GM19099 (cell line): ENCODE measurements around the gene NMNAT2.

ENCODE experiments used
- POLR2A ChIP-seq: IDR thresholded peaks from 3 replicates; pipeline ENCODE4 v1.6.1; 2011; ENCODE audit warnings: low read depth; ENCODE audit not compliant: insufficient read length; ENCODE audit errors: extremely low read depth

NMNAT2 gene

GRCh38 chr1:183315991-183316758 lies 102.0 kb downstream of the NMNAT2 start:
- TF ChIP-seq POLR2A: no peak

- TF ChIP-seq POLR2A: no peak
These were observed 105.1 kb downstream of the NMNAT2 start for GRCh38 chr1:183313063-183313462.

GRCh38 chr1:183310753-183311479 lies 107.3 kb downstream of the NMNAT2 start:
- TF ChIP-seq POLR2A: no peak

DNA sequence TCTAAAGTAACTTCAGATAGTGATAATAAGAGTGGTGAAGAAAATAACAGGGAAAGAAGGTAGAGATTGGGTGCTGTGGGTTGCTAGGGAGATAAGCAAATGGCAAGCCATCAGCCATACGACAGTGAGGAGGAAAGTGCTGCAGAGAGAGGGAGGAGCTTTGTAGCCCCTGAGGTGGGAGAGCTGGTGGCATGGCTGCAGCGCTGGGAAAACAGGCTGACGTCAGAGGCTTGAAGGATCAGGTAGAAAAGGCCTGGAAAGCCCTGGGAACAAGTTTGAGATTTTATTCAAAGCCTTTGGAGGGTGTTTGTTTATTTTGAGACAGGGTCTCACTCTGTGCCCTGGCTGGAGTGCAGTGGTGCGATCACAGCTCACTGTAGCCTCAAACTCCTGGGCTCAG lies 109.5 kb downstream of the NMNAT2 start:
- no peak for TF ChIP-seq POLR2A

DNA sequence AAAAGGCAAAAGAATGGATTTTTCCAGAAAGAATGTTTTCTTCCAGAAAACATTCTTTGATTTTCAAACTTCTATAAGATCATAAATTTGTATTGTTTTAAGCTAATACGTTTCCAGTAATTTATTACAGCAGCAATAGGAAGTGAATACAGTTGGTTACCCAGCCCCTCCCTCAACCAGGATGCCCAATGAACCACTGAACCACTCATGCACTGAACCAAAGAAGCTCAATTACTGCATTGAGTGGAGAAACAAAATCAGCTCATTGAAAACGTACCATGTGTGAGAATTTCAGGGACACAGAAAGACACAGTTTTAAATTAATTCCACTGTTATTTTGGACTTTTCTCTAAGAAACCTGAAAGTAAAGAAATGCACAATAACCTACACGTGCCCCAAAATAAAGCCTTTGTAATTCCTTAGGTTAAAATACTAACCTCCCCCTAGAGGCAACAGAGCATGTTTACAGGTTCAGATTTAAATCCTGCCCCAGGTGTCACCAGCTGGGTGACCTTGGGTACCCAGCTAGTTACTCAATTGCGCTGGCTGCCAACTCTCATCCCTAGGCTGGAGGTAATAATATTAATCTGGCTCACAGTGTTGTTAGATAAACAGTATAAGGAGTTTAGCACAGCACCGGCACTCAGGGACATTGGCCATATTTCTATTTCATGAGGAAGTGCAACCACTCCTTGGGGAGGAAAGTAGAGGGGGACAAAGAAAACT lies 111.7 kb downstream of the NMNAT2 start:
- no peak for TF ChIP-seq POLR2A

GRCh38 chr1:183304440-183305107 lies 113.6 kb downstream of the NMNAT2 start:
- TF ChIP-seq POLR2A: no peak

- no peak for TF ChIP-seq POLR2A
These were observed 114.3 kb downstream of the NMNAT2 start for GRCh38 chr1:183303901-183304300.

DNA sequence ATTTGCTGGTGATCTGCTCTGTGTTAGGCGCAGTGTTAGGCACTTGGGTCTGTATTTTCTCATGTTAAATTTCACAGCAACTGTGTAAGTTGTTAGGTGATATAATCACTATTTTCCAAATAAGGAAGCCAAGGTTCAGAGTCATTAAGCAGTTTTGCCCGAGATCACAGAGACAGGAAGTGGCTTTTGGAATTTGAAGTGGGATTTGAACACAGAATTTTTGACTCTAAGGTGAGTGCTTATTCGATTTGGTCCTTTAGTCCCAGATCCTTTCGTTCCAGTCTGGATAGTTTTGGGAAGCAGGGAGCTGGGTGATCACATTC lies 114.9 kb downstream of the NMNAT2 start:
- no peak for TF ChIP-seq POLR2A

DNA sequence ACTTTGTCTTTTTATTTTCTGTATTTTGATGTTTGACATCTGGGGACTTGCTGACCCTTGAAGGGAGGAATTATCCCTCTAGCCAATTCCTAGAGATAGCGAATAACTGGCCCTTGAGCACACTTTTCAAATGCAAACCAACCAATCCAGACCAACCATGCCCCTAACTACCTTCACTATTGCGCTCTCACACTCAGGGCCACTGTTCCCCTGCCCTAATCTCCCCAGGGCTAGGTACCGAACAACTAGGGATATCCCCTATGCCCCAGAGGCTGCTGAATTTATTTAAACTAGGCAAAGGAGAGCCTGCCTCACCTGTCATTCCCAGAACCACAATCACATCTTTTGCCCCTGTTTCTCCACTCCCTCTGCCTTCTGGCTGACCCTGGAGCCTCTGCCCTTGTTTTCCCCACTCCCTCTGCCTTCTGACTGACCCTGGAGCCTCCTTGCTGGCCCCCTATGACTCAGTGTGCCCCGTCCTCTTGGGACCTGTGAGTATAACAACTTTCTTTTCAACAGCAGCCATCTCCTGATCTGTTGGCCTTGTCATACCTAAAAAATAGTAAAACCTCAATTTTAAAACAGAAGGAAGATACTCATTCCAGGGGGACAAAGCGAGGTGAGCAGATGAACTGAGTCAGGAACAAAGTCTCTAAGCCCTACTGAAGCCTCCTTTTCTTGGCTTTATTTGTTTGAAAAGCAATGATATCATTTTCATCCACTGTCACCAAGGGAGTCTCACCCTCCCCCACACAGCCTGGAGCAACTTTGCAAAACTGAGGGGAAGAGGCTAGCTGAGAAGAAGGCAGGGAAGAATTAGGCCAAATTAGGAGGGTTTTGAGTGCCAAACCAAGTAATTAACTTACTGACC lies 115.5 kb downstream of the NMNAT2 start:
- TF ChIP-seq POLR2A: no peak

DNA sequence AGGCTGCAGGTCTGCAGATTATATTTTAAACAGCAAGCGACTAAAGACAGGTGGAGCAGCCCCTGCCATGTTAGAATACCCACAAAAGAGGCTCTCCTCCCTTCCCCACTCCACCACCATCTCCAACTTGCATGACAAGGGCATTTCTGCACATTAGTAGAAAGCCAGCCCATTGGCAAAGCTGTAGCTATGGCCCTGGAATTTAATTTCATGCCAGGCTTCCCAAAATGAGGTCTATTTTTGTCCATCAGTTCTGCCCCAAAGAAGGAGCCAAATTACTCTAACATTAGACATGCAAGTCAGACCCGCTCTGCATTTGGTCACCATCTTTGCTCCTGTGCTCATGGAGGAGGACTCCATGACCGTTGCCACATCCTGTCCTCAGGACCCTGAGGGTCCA lies 116.9 kb downstream of the NMNAT2 start:
- TF ChIP-seq POLR2A: no peak

GRCh38 chr1:183300828-183301227 lies 117.4 kb downstream of the NMNAT2 start:
- no peak for TF ChIP-seq POLR2A

- no peak for TF ChIP-seq POLR2A
These were observed 117.8 kb downstream of the NMNAT2 start for GRCh38 chr1:183300395-183300794.

GRCh38 chr1:183296782-183297181 lies 121.4 kb downstream of the NMNAT2 start:
- TF ChIP-seq POLR2A: no peak

GRCh38 chr1:183295521-183295920 lies 122.7 kb downstream of the NMNAT2 start:
- TF ChIP-seq POLR2A: no peak
